Measurements from ENCODE around the gene RTTN.

DNA sequence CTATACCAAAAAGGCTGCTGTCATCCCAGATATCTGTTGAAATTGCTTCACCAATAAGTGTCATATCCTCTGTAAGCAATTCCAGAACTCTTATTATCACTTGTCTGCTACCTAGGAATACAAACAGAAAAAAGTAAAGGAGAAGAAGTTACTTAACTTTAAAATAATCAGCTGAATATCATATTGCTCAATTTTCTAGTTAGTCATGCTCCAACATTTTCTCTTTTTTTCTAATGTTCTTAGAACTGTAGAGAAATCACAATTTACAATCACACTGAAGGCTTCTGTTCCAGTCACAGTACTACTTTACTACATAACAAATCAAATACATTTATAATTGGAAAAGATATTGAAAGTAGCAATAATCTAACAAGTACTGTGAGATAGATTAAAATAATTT is 17.4 kb downstream of the RTTN start:
- TF ChIP-seq, protein P1, sequence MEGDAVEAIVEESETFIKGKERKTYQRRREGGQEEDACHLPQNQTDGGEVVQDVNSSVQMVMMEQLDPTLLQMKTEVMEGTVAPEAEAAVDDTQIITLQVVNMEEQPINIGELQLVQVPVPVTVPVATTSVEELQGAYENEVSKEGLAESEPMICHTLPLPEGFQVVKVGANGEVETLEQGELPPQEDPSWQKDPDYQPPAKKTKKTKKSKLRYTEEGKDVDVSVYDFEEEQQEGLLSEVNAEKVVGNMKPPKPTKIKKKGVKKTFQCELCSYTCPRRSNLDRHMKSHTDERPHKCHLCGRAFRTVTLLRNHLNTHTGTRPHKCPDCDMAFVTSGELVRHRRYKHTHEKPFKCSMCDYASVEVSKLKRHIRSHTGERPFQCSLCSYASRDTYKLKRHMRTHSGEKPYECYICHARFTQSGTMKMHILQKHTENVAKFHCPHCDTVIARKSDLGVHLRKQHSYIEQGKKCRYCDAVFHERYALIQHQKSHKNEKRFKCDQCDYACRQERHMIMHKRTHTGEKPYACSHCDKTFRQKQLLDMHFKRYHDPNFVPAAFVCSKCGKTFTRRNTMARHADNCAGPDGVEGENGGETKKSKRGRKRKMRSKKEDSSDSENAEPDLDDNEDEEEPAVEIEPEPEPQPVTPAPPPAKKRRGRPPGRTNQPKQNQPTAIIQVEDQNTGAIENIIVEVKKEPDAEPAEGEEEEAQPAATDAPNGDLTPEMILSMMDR (conservative IDR thresholded peaks at IDR 0.05), result no peak
- TF ChIP-seq EZH2 (IDR thresholded peaks at IDR 0.05; ENCODE audit: low read depth), result no peak

All from PC-9 (cell line).